ENCODE data around the gene THSD7B.

DNA sequence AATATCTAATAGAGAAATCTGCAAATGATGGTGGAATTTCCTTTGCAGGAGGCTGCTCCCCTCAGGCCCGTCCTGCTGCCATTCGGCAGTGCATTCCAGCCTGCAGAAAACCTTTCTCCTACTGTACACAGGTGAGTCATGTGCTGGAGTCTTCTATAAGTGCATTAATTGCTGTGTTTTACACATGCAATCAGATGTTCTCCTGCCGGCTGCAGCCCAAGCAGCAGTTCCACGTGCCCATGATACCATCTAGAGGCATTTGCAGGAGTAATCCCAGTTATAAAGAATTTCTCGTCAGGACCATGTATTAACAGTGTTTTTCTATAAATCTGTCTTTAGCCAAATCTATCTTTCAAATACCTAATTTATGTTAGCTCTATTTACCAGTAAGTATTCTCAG, 894.3 kb downstream of the THSD7B start:
- TF ChIP-seq TAF1 (CRISPR knock-in tag; IDR thresholded peaks at IDR 0.05), result no peak
- TF ChIP-seq ZBTB1 (CRISPR knock-in tag; IDR thresholded peaks at IDR 0.05; ENCODE audit: borderline replicate concordance), result no peak
- TF ChIP-seq, protein P1, sequence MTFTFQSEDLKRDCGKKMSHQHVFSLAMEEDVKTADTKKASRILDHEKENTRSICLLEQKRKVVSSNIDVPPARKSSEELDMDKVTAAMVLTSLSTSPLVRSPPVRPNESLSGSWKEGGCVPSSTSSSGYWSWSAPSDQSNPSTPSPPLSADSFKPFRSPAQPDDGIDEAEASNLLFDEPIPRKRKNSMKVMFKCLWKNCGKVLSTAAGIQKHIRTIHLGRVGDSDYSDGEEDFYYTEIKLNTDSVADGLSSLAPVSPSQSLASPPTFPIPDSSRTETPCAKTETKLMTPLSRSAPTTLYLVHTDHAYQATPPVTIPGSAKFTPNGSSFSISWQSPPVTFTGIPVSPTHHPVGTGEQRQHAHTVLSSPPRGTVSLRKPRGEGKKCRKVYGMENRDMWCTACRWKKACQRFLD (CRISPR knock-in tag; IDR thresholded peaks at IDR 0.05; ENCODE audit: borderline replicate concordance), result no peak
- no peak for TF ChIP-seq ZNF232 (CRISPR knock-in tag; IDR thresholded peaks at IDR 0.05; ENCODE audit: borderline replicate concordance)
- TF ChIP-seq, protein P2, sequence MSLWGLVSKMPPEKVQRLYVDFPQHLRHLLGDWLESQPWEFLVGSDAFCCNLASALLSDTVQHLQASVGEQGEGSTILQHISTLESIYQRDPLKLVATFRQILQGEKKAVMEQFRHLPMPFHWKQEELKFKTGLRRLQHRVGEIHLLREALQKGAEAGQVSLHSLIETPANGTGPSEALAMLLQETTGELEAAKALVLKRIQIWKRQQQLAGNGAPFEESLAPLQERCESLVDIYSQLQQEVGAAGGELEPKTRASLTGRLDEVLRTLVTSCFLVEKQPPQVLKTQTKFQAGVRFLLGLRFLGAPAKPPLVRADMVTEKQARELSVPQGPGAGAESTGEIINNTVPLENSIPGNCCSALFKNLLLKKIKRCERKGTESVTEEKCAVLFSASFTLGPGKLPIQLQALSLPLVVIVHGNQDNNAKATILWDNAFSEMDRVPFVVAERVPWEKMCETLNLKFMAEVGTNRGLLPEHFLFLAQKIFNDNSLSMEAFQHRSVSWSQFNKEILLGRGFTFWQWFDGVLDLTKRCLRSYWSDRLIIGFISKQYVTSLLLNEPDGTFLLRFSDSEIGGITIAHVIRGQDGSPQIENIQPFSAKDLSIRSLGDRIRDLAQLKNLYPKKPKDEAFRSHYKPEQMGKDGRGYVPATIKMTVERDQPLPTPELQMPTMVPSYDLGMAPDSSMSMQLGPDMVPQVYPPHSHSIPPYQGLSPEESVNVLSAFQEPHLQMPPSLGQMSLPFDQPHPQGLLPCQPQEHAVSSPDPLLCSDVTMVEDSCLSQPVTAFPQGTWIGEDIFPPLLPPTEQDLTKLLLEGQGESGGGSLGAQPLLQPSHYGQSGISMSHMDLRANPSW (CRISPR knock-in tag; IDR thresholded peaks at IDR 0.05; ENCODE audit: borderline replicate concordance), result no peak
- TF ChIP-seq, protein P3, sequence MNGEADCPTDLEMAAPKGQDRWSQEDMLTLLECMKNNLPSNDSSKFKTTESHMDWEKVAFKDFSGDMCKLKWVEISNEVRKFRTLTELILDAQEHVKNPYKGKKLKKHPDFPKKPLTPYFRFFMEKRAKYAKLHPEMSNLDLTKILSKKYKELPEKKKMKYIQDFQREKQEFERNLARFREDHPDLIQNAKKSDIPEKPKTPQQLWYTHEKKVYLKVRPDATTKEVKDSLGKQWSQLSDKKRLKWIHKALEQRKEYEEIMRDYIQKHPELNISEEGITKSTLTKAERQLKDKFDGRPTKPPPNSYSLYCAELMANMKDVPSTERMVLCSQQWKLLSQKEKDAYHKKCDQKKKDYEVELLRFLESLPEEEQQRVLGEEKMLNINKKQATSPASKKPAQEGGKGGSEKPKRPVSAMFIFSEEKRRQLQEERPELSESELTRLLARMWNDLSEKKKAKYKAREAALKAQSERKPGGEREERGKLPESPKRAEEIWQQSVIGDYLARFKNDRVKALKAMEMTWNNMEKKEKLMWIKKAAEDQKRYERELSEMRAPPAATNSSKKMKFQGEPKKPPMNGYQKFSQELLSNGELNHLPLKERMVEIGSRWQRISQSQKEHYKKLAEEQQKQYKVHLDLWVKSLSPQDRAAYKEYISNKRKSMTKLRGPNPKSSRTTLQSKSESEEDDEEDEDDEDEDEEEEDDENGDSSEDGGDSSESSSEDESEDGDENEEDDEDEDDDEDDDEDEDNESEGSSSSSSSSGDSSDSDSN (CRISPR knock-in tag; IDR thresholded peaks at IDR 0.05), result no peak

All from HepG2 (cell line).